SJSA1 (cell line): ENCODE data around the gene YES1. TPM values are rescaled to one million over a fixed set of nuclear protein-coding genes. Genes with fewer than 3 reads are reported as not detected.
A peak's percentile ranks its signal among the peaks of the same experiment; 100 is the strongest.

Source experiments
- DNase-seq, 2 experiments: peaks; one replicate each; pipeline ENCODE4 v3.0.0-alpha.2; 2015 to 2020; ENCODE audit warnings: low spot score in 2 of 2, low read depth in 1 of 2
- H3K27ac ChIP-seq: fragments of 250-450 bp; sonication (Bioruptor Pico); 2 replicates; pipeline ENCODE4 v1.5.1; 2020; ENCODE audit warnings: mild to moderate bottlenecking, moderate library complexity
- H3K27me3 ChIP-seq: fragments of 250-450 bp; sonication (Bioruptor Pico); replicated peaks from 2 replicates; pipeline ENCODE4 v1.5.1; 2020; ENCODE audit warnings: mild to moderate bottlenecking, moderate library complexity
- H3K36me3 ChIP-seq: fragments of 250-450 bp; sonication (Bioruptor Pico); 2 replicates; pipeline ENCODE4 v1.5.1; 2020; ENCODE audit warnings: mild to moderate bottlenecking
- H3K4me1 ChIP-seq: fragments of 250-450 bp; sonication (Bioruptor Pico); replicated peaks from 2 replicates; pipeline ENCODE4 v1.6.1; 2021; ENCODE audit warnings: mild to moderate bottlenecking
- H3K4me3 ChIP-seq: fragments of 250-450 bp; sonication (Bioruptor Pico); 2 replicates; pipeline ENCODE4 v1.5.1; 2020; ENCODE audit warnings: mild to moderate bottlenecking
- H3K9me3 ChIP-seq: fragments of 250-450 bp; sonication (Bioruptor Pico); replicated peaks from 2 replicates; pipeline ENCODE4 v1.5.1; 2020; ENCODE audit warnings: mild to moderate bottlenecking
- total RNA-seq: library from RNA; depleted of rRNA; stranded (reverse); fragments of >200 nt; shearing (Covaris generic); gene quantifications from 2 replicates; pipeline ENCODE4 v1.2.3, GENCODE V29; 2014

YES1 gene
- total RNA-seq, 1 experiment from 2014 or later: 134 TPM

DNA sequence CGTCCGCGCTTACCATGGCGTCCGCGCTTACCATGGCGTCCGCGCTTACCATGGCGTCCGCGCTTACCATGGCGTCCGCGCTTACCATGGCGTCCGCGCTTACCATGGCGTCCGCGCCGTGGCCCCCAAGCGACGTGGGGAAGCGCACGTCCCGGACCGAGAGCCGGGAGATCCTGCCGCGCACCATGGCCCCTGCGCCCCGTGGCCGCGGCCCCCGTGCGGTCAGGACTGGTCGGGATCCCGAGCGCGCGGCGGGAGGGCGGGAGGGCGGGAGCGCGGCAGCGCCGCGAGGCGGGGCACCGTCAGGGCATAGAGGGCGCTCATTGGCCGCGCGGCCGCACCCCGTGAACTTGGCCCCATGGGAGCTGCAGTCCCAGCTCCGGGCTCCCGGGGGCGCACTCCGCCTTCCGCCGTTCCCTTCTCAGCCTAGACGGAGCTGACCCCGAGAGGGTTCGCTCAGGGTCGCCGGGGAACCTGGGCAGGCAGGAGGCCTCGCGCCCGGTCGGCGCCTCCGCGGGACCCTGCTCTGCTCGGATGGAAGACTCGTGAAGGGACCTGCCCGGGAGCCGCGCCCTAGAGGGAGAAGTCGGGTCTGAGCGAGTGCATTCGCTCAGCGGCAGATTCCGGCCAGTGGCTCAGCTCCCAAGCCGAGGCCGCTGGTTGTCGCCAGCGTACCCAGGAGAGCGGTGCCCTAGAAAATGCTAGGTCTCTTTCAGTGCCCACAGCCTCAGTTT, 99.5 kb downstream of the YES1 start, which contains the start of gene ENOSF1:
TSS of gene ENOSF1 (minus strand) at position 230 of the 734 bp plus-strand sequence. CDS start at position 187, 43 bp downstream.
- Histone ChIP-seq H3K27me3 (no peaks in the 10 kb centered on the region), H3K9me3 (0 out of 2 replicates have a peak, but pooled peaks cover 3% of the 10 kb centered on the region), H3K4me3 (peak within 1 kb of the TSS; percentile 47), H3K4me1 (peaks cover 6% of the 10 kb centered on the region; the same call in 1 of the 2 replicates), H3K36me3 (peaks cover 3% of the 10 kb centered on the region), H3K27ac (no peak within 1 kb of the TSS)
- peak; percentile 67 to 84 for DNase-seq

DNA sequence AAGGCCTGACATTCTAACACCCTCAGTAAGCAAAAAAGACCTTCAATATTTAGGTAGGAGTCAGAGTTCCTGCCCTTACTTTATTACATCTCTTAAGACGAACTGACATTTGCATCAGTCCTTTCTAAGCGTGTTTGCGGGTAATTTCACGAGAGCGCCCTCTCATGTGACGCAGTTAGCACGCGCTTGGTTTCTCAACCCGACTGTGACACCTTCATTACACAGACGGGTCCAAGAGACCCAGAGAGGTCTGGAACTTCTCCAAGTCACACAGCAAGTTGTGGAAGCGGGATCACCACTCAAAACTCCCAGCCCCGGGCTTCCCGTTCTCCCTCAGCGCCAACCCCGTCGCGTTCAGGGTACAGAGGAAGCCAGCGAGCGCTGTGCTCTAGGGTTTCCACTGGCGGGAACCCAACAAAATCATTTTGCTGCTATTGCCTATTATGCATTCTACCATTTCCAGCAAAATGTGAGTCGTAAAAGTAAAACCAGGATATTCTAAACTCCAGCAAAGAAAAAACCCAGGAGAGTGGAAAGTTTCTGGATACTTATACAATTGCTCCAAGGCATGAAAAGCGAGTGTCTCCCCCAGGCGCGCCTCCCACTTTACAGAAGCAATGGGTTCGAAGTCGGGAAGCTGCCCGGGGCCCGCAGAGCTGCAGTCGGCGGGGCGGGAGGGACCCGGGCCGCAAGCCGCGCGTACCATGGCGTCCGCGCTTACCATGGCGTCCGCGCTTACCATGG, 100.2 kb downstream of the YES1 start:
- H3K4me3 ChIP-seq: peak overlapping the region; percentile 47
- no peak overlapping the region for H3K27ac ChIP-seq
- H3K36me3 ChIP-seq: peaks cover 3% of the 10 kb centered on the region
- no peaks in the 10 kb centered on the region for H3K27me3 ChIP-seq
- H3K9me3 ChIP-seq: 0 out of 2 replicates have a peak, but pooled peaks cover 3% of the 10 kb centered on the region
- peak; percentile 59 to 60 for DNase-seq
- H3K4me1 ChIP-seq: peaks cover 6% of the 10 kb centered on the region; the same call in 1 of the 2 replicates

DNA sequence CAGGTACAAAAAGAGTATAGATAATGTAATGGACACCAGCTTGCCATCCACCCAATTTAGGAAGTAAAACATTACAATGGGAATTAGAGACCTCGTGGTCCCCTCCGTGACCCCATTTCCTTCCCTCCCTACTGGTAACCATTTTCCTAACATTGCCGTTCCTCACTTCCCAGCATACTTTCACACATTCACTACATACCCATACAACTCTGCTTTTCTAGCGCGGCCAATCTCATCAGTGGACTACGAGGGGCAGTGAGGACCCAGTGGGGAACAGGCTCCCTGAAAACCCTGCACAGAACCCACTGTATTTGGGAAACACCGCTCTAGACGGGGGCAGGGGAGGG, 100.8 kb downstream of the YES1 start:
- Histone ChIP-seq H3K4me1 (peaks cover 6% of the 10 kb centered on the region; the same call in 1 of the 2 replicates), H3K4me3 (peak overlapping the region; percentile 47), H3K36me3 (peaks cover 3% of the 10 kb centered on the region), H3K9me3 (0 out of 2 replicates have a peak, but pooled peaks cover 3% of the 10 kb centered on the region), H3K27ac (no peak overlapping the region), H3K27me3 (no peaks in the 10 kb centered on the region)
- no peak for DNase-seq

DNA sequence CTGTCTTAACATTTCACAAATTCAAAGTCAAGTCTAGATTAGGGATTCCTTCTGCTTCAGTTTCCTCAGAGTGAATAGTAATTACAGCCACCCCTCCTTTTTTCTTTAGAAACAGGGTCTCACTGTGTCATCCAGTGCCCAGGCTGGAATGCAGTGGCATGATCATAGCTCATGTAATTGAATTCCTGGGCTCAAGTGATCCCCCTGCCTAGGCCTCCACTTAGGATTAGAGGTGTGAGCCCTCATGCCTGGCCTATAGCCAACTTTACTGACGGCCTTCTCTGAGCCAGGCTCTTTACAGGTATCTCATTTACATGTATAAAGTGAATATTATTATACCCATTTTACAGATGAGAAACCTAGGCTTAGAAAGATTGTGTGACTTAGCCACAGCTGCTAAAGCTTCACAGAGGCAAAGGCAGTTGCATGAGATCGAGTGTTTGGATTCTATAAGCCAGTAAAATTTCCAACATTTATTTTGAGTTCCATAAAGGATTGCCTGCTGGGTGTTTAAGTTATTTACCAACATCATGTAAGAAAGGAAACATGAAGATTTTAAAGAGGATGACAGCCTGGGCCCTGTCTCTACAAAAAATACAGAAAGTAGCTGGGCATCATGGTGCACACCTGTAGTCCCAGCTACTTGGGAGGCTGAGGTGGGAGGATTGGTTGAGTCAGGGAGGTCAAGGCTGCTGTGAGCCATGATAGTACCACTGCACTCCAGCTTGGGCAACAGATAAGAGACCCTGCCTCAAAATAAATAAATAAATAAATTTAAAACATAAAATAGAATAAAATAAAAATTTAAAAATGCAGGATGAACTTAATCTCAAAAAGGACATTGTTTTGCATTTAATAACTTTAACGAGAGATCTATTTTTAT, 101.4 kb downstream of the YES1 start:
- no peaks in the 10 kb centered on the region for H3K27me3 ChIP-seq
- H3K9me3 ChIP-seq: 0 out of 2 replicates have a peak, but pooled peaks cover 3% of the 10 kb centered on the region
- H3K4me1 ChIP-seq: peaks cover 6% of the 10 kb centered on the region; the same call in 1 of the 2 replicates
- peaks cover 4% of the 10 kb centered on the region for H3K36me3 ChIP-seq
- no peak for DNase-seq
- peak overlapping the region; percentile 47; the same call in 1 of the 2 replicates for H3K4me3 ChIP-seq
- H3K27ac ChIP-seq: no peak overlapping the region

DNA sequence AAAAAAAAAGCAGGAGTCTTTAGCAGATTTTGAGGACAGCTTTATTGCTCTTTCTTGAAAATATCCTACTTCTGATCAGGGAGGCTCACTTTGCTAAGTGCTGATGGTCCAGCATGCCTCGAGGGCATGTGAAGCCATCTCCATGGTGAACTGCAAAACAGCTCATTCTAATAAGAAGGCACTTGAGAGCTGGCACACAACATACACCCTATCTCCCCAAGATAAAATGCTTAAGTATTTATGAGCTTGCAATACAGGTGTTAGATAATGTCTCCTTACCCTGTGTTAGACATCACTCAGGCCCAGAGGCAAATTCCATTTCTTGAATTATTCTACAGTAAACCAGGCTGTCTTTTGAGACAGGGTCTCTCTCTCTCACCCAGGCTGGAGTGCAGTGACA, 102.3 kb downstream of the YES1 start:
- Histone ChIP-seq H3K9me3 (0 out of 2 replicates have a peak, but pooled peaks cover 3% of the 10 kb centered on the region), H3K27ac (no peak overlapping the region), H3K4me3 (no peak overlapping the region), H3K4me1 (peaks cover 6% of the 10 kb centered on the region; the same call in 1 of the 2 replicates), H3K27me3 (no peaks in the 10 kb centered on the region), H3K36me3 (peaks cover 12% of the 10 kb centered on the region)
- DNase-seq: no peak

DNA sequence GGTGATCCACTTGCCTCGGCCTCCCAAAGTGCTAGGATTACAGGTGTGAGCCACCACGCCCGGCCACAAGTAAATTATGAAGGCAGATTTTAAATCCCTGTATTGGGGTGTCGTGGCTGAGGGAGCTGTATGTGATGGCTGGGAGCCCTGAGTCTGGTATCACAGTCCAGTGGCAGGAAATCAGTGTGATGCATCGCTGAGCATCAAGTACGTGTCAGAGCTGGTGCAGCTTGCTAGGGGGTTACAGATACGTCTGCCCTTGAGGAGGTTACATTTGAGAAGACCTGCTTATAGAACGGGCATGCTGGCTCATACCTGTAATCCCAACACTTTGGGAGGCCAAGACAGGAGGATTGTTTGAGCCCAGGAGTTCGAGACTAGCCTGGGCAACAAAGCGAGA, 103.9 kb downstream of the YES1 start:
- 0 out of 2 replicates have a peak, but pooled peaks cover 3% of the 10 kb centered on the region for H3K9me3 ChIP-seq

DNA sequence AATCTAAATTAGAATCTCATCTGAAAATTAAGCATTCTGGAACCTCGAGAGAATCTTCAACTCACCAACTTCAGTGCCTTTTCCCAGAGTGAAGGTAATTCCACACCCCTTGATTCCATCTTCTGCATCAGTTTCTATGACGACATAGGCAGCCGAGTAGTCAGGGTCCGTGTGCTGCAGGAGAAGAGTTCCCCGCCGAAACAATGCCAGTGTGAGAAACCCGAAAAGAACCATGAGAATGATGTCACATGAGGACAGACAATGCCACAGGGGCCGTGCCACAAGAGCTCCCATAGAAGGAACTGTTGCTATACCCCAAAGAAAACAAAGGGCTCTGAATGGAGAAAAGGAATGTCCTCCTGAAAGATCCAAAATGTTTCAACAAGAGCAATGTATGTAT, 105.6 kb downstream of the YES1 start:
- no peak for DNase-seq
- peaks cover 22% of the 10 kb centered on the region for H3K4me1 ChIP-seq
- no peak overlapping the region for H3K4me3 ChIP-seq
- H3K36me3 ChIP-seq: peaks cover 14% of the 10 kb centered on the region
- no peaks in the 10 kb centered on the region for H3K9me3 ChIP-seq
- no peaks in the 10 kb centered on the region for H3K27me3 ChIP-seq
- H3K27ac ChIP-seq: no peak overlapping the region

More for the DNA sequence above, 103.9 kb downstream of the YES1 start:
- peaks cover 14% of the 10 kb centered on the region for H3K36me3 ChIP-seq
- H3K27me3 ChIP-seq: no peaks in the 10 kb centered on the region
- no peak overlapping the region for H3K27ac ChIP-seq
- DNase-seq: no peak
- H3K4me1 ChIP-seq: peaks cover 17% of the 10 kb centered on the region
- no peak overlapping the region for H3K4me3 ChIP-seq

DNA sequence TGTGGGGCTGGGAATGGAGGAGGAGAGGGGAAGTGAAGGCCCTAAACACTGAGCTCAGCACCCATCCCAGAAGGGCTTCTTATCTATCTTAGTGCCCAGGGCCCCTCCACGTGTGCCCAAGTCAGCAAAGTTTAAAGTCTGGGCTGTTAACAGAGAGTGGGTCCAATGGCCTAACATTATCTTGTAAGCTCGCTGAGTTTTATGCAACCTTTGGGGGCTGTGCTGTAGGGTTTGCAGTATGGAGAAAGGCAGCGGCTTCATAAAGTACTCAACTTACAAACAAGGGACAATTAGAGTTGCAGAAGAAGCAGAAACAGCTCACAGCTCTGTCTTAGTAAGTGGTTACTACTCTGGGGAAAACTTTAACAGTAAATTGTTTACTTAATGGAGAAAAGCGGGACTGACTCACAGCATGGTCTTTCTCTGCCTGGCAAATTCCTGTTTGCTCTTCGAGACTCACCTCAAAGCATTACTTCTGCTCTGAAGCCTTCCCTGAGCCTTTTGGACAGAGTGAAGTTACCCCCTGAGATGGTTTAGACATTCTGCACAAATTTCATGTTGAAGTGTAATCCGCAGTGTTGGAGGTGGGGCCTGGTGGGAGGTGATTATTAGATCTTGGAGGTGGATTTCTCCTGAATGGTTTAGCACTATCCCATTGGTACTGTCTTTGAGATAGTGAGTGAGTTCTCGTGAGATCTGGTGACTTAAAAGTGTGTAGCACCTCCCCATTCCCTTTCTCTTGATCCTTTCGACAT, 108.7 kb downstream of the YES1 start:
- no peaks in the 10 kb centered on the region for H3K27me3 ChIP-seq
- DNase-seq: peak; percentile 59 to 78
- no peaks in the 10 kb centered on the region for H3K9me3 ChIP-seq
- H3K36me3 ChIP-seq: peaks cover 21% of the 10 kb centered on the region
- no peak overlapping the region for H3K4me3 ChIP-seq
- H3K27ac ChIP-seq: peak overlapping the region; percentile 78
- H3K4me1 ChIP-seq: peaks cover 23% of the 10 kb centered on the region

DNA sequence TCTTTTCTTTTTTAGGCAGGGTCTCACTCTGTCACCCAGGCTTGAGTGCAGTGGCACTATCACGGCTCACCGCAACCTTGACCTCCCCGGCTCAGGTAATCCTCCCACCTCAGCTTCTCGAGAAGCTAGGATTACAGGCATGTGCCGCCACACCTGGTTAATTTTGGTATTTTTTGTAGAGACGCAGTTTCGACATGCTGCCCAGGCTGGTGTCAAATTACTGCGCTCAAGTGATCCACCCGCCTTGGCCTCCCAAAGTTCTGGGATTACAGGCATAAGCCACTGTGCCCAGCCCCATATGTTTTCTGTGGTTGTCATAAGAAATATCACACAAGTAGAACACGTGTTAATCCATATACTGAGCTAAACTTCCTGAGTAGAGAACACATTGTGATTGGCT, 114.2 kb downstream of the YES1 start:
- Histone ChIP-seq H3K4me3 (no peak overlapping the region), H3K27ac (no peak overlapping the region), H3K36me3 (peaks cover 32% of the 10 kb centered on the region), H3K4me1 (peaks cover 9% of the 10 kb centered on the region), H3K27me3 (no peaks in the 10 kb centered on the region), H3K9me3 (no peaks in the 10 kb centered on the region)
- peak in 1 of 2 experiments; percentile 14 for DNase-seq

DNA sequence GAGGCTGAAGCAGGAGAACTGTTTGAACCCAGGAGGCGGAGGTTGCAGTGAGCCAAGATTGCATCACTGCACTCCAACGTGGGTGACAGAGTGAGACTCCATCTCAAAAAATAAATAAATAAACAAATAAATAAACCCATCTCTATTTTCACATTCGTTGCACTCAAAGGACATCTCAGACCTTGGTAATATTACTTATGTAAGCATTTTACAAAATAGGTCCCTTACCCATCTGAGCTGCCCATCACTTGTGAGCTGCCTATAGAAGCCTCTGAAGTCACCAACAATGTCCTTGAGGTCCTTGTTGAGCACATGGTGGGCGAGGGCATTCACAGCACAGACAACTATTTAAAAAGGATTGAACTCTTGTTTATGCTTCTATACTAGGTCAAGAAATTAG, 115.0 kb downstream of the YES1 start:
- Histone ChIP-seq H3K27me3 (no peaks in the 10 kb centered on the region), H3K36me3 (peaks cover 34% of the 10 kb centered on the region), H3K27ac (no peak overlapping the region), H3K4me1 (peaks cover 3% of the 10 kb centered on the region; the same call in 1 of the 2 replicates), H3K9me3 (no peaks in the 10 kb centered on the region), H3K4me3 (no peak overlapping the region)
- peak in 1 of 2 experiments; percentile 2 for DNase-seq

DNA sequence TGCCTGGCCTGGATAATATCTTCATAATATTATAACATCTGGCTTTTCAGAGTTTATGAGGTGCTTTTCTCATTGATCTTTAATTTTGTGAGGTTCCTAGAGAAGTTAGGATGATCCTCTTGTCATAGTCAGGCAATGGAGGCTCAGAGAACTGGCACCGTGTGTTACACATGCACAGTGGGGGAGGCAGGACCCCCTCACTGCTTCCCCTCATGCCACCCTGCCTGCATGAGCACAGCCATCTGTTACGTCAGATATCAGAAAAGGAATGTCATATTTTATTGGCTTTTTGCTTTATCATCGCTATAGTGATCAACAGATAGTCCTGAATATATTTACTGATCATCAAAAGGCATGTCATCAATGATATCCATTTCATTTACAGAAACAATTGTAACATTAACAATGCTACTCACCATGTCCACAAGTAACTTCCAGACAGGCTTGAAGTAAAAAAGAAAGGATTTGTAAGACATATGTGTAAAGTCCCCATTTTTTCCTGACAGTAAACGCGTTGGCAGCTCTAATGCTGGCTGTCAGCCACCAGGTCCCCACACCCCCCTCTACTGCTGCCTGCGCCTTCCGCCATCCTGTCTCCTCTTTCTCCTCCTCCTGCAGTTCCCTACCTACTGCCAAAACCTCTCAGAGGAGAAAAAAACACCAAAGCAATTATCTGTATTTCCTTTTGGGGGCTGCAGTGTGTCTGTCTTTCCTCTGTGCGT, 118.4 kb downstream of the YES1 start:
- H3K27ac ChIP-seq: no peak overlapping the region

DNA sequence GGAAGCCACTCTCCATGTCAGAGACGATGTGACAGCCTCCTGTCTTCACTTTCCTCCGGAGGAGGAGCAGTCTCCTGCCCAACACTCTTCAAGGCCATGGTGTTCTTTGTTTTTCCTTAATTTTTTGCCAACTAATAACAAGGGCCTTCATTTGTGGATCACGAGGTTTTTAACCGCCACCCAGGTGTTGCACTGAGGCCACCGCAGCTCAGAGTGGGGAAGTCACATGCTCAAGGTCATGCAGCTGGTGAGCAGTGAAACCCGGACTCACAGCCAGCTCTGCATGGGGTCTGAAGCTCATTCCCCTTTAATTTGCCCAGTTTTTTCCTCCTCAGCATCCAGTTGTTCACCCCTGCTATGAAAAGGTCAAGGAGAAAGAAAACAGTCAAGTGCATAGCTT, 119.2 kb downstream of the YES1 start:
- Histone ChIP-seq H3K4me3 (no peak overlapping the region), H3K4me1 (no peaks in the 10 kb centered on the region), H3K27ac (no peak overlapping the region), H3K27me3 (no peaks in the 10 kb centered on the region), H3K36me3 (peaks cover 27% of the 10 kb centered on the region), H3K9me3 (no peaks in the 10 kb centered on the region)
- DNase-seq: no peak

More for the DNA sequence above, 118.4 kb downstream of the YES1 start:
- H3K4me3 ChIP-seq: no peak overlapping the region
- H3K27me3 ChIP-seq: no peaks in the 10 kb centered on the region
- DNase-seq: no peak
- peaks cover 27% of the 10 kb centered on the region for H3K36me3 ChIP-seq
- H3K9me3 ChIP-seq: no peaks in the 10 kb centered on the region
- no peaks in the 10 kb centered on the region for H3K4me1 ChIP-seq
